HepG2 (cell line): ENCODE data around the gene IQSEC1. TPM values are rescaled to one million over a fixed set of nuclear protein-coding genes. Genes with fewer than 3 reads are reported as not detected.
A peak's percentile ranks its signal among the peaks of the same experiment; 100 is the strongest.

Source experiments
- ATAC-seq: fragments of 200-7000 bp; cut with Tn5 transposase; 3 replicates; pipeline ENCODE4 v1.9.1; 2020; ENCODE audit warnings: mild to moderate bottlenecking, moderate library complexity
- BruUV-seq: library from RNA; stranded (reverse); fragments of 400-500 nt; replicated peaks from 2 replicates; lab custom pipeline; 2021; lab: Mats Ljungman, UMichigan
- CTCF ChIA-PET: fragments of 300-600 bp; formaldehyde crosslinking; extraction: SDS; loops from one replicate; lab custom pipeline; 2021; ENCODE audit warnings: low total read pairs, inconsistent platforms, low intra/inter-chr PET ratio; lab: Yijun Ruan, JAX
- POLR2A ChIA-PET: fragments of 350-600 bp; sonication (Branson Sonifier 250); formaldehyde crosslinking; loops from one replicate; lab custom pipeline; 2020; ENCODE audit warnings: antibody characterized with exemption, inconsistent platforms; lab: Yijun Ruan, JAX
- DNase-seq: peaks from one replicate; pipeline ENCODE4 v3.0.0-alpha.2; 2015; ENCODE audit warnings: low spot score
- FAIRE-seq: peaks from 3 replicates; lab custom pipeline; 2011; peaks lifted over from hg19 to GRCh38; lab: Jason Lieb, UNC
- H2AFZ ChIP-seq: one replicate; pipeline ENCODE4 v1.6.1; 2011; ENCODE audit warnings: low read length, inconsistent platforms
- H3K27ac ChIP-seq: fragments of 300-600 bp; 3 replicates; pipeline ENCODE4 v1.8.0; 2011; ENCODE audit warnings: mixed run types, mild to moderate bottlenecking, mixed read lengths, low read length, inconsistent platforms; ENCODE audit not compliant: insufficient read depth; ENCODE audit errors: extremely low read length
- H3K27me3 ChIP-seq, 2 experiments: fragments of 200-600 bp in 1 of 2; 2 replicates in 1 of 2; 3 replicates in 1 of 2; pipeline versions ENCODE4 v1.6.0 to v1.8.0; 2011; ENCODE audit warnings: low read length in 2 of 2, mild to moderate bottlenecking in 2 of 2, moderate library complexity in 2 of 2, inconsistent platforms in 1 of 2; ENCODE audit not compliant: insufficient read depth in 2 of 2, control insufficient read depth in 1 of 2
- H3K36me3 ChIP-seq, 2 experiments: fragments of 200-600 bp in 1 of 2; replicated peaks in 1 of 2; 2 replicates in 1 of 2; 3 replicates in 1 of 2; pipeline versions ENCODE4 v1.5.1 to v1.8.0; 2011; ENCODE audit warnings: low read length in 2 of 2, inconsistent platforms in 1 of 2; ENCODE audit not compliant: insufficient read depth in 2 of 2, control insufficient read depth in 1 of 2
- H3K4me1 ChIP-seq: 2 replicates; pipeline ENCODE4 v1.5.1; 2012; ENCODE audit warnings: low read length, inconsistent platforms; ENCODE audit not compliant: insufficient read depth
- H3K4me2 ChIP-seq: 2 replicates; pipeline ENCODE4 v1.6.0; 2011; ENCODE audit warnings: low read depth, low read length, inconsistent platforms
- H3K4me3 ChIP-seq, 3 experiments: fragments of 200-600 bp in 1 of 3; sonication (generic), shearing (Covaris generic) in 1 of 3; replicated peaks in 1 of 3; 2 replicates each; pipeline ENCODE4 v1.5.1; 2011 to 2016; ENCODE audit warnings: low read length in 3 of 3, inconsistent platforms in 2 of 3, low read depth in 2 of 3, mild to moderate bottlenecking in 2 of 3, control low read depth in 1 of 3, mixed read lengths in 1 of 3; ENCODE audit not compliant: insufficient read depth in 1 of 3
- H3K79me2 ChIP-seq: one replicate; pipeline ENCODE4 v1.6.1; 2011; ENCODE audit warnings: low read length, inconsistent platforms; ENCODE audit not compliant: insufficient read depth
- H3K9ac ChIP-seq: 2 replicates; pipeline ENCODE4 v1.6.0; 2011; ENCODE audit warnings: mild to moderate bottlenecking, low read depth, low read length, inconsistent platforms; ENCODE audit not compliant: insufficient read depth
- H3K9me3 ChIP-seq: 2 replicates; pipeline ENCODE4 v1.5.1; 2012; ENCODE audit warnings: mild to moderate bottlenecking, low read length
- H4K20me1 ChIP-seq: 2 replicates; pipeline ENCODE4 v1.6.0; 2011; ENCODE audit warnings: inconsistent platforms, mild to moderate bottlenecking, low read length, moderate library complexity; ENCODE audit not compliant: insufficient read depth
- GLI4 ChIP-seq: sonication (generic); formaldehyde crosslinking; IDR thresholded peaks from 2 replicates; pipeline ENCODE4 v1.5.1; 2020; ENCODE audit warnings: missing genetic modification reagents, mild to moderate bottlenecking, moderate library complexity, borderline replicate concordance
- RBM22 ChIP-seq: fragments of 200-400 bp; formaldehyde crosslinking; optimal IDR thresholded peaks from 2 replicates; pipeline ENCODE3; 2017; ENCODE audit warnings: mild to moderate bottlenecking, low read length, moderate library complexity
- ZFP36L2 ChIP-seq: sonication (generic); formaldehyde crosslinking; IDR thresholded peaks from 2 replicates; pipeline ENCODE4 v1.4.0; 2020; ENCODE audit warnings: missing genetic modification reagents
- ZNF558 ChIP-seq: sonication (generic); formaldehyde crosslinking; IDR thresholded peaks from 2 replicates; pipeline ENCODE4 v1.9.0; 2022; ENCODE audit warnings: mild to moderate bottlenecking, missing genetic modification reagents, borderline replicate concordance
- ZNF563 ChIP-seq: sonication (generic); formaldehyde crosslinking; IDR thresholded peaks from 2 replicates; pipeline ENCODE4 v1.8.0; 2022; ENCODE audit warnings: mild to moderate bottlenecking, moderate library complexity, missing genetic modification reagents
- ZNF768 ChIP-seq: sonication (generic); formaldehyde crosslinking; IDR thresholded peaks from 2 replicates; pipeline ENCODE4 v1.4.0; 2020; ENCODE audit warnings: missing genetic modification reagents
- ZNF788 ChIP-seq: sonication (generic); formaldehyde crosslinking; IDR thresholded peaks from 2 replicates; pipeline ENCODE4 v1.5.0; 2020; ENCODE audit warnings: mild to moderate bottlenecking, missing genetic modification reagents, borderline replicate concordance
- WGBS: methylation state at CpG from one replicate; pipeline ENCODE4 v1.1.6; 2017; ENCODE audit warnings: low lambda C conversion rate; 5-methylcytosine and 5-hydroxymethylcytosine counted together
- in situ Hi-C: cut with HindIII; loops from 2 replicates; pipeline ENCODE4 v1.10.0; 2017; ENCODE audit warnings: low pct_unique_long_range_greater_than_20kb; ENCODE audit not compliant: extremely low pct_ligation_motif_present
- intact Hi-C: fragments of 100-400 bp; cut with micrococcal nuclease; formaldehyde crosslinking; loops from one replicate; pipeline ENCODE4 v1.10.0; 2022; ENCODE audit not compliant: unreplicated experiment
- polyA plus RNA-seq, 8 experiments: library from polyadenylated mRNA; depleted of rRNA in 3 of 8; stranded (reverse) in 7 of 8; unstranded in 1 of 8; fragments of >200 nt; fragmentation: Illumina TruSeq in 4 of 8; extraction: Trizol in 4 of 8; gene quantifications; 2 replicates each; pipeline versions ENCODE4 v1.2.1 to v1.2.3, GENCODE V29; 2011 to 2016; ENCODE audit warnings: low read depth in 4 of 8, missing spikeins in 1 of 8, mixed read lengths in 1 of 8; ENCODE audit not compliant: insufficient read depth in 1 of 8
- total RNA-seq, 5 experiments: library from RNA; depleted of rRNA; stranded (reverse); fragments of >200 nt; fragmentation: Illumina TruSeq; extraction: Trizol; gene quantifications; 2 replicates each; pipeline ENCODE4 v1.2.3, GENCODE V29; 2016; ENCODE audit warnings: low read depth in 1 of 5

IQSEC1 gene
- total and polyA plus RNA-seq, 2 of the 13 experiments (the other 11 are each of a cell fraction or from before 2014, with no cell fraction given) = 17.4 to 20.2 TPM

DNA sequence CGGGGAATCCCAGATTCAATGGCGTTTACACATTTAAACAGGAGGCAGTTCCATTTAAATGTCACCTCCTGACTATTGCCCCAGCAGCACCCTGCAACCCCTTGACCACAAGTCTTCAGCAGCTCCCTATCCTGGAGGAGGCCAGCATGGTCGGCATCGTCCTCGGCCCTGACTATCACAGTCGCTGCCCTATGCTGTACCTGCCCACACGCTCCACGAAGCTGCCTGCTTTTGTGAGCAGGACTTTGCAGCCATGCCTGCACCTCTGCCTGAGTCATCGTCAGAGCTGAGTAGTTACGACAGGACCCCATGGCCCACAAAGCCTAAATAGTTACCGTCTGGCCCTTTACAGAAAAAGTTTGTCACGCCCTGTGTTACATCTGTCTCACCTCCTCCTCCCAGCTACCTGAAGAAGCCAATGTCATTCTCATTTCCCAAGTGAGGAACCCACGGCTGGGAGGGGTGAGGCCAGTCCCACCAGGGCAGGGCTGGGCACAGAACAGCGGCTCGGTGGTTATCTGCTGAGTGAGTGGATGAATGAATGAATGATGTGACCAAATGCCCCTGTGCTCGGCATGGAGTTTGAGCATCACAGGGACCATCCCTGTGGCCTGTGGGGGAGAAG, 47.8 kb upstream of the IQSEC1 start:
- no peak for FAIRE-seq
- CTCF ChIA-PET = no interaction called here
- in situ Hi-C loops = no loop called here
- ATAC-seq = no peak
- Histone ChIP-seq H3K4me2 (no peak overlapping the region), H3K9ac (no peak overlapping the region), H3K9me3 (no peaks in the 10 kb centered on the region), H3K36me3 (0 out of 5 replicates have a peak, but pooled peaks cover 0 to under 1% of the 10 kb centered on the region in 2 experiments), H3K27ac (no peak overlapping the region), H4K20me1 (0 out of 2 replicates have a peak, but pooled peaks cover 2% of the 10 kb centered on the region), H3K4me3 (no peak overlapping the region), H3K79me2 (no peaks in the 10 kb centered on the region), H3K4me1 (no peaks in the 10 kb centered on the region), H3K27me3 (no peaks in the 10 kb centered on the region), H2AFZ (no peak overlapping the region)
- DNase-seq = no peak
- intact Hi-C loops = no loop called here
- 98% methylated on average over 12 of the region's 16 CpGs for WGBS
- TF ChIP-seq ZFP36L2 (no peak), GLI4 (CRISPR knock-in tag) (no peak), ZNF558 (CRISPR knock-in tag) (no peak), ZNF788 (CRISPR knock-in tag) (no peak), RBM22 (peak; percentile 8)
- POLR2A ChIA-PET = no interaction called here
- no TSS peak for BruUV-seq

- ChIA-PET POLR2A (no interaction called here), CTCF (no interaction called here)
- H3K9ac ChIP-seq = no peak overlapping the region
- 91% methylated on average over 13 of the region's 14 CpGs for WGBS
- H3K79me2 ChIP-seq = no peaks in the 10 kb centered on the region
- FAIRE-seq (no peak), ATAC-seq (no peak), DNase-seq (no peak)
- intact Hi-C loops = no loop called here
- in situ Hi-C loops = no loop called here
- H4K20me1 ChIP-seq = 0 out of 2 replicates have a peak, but pooled peaks cover 7% of the 10 kb centered on the region
- TF ChIP-seq ZNF563 (no peak), ZNF768 (CRISPR knock-in tag) (peak; percentile 89)
- H3K36me3 ChIP-seq = no peaks in the 10 kb centered on the region
- no peak overlapping the region for H2AFZ ChIP-seq
- no peaks in the 10 kb centered on the region for H3K9me3 ChIP-seq
- no TSS peak for BruUV-seq
- H3K4me1 ChIP-seq = no peaks in the 10 kb centered on the region
- H3K27me3 ChIP-seq = no peaks in the 10 kb centered on the region
- no peak overlapping the region for H3K27ac ChIP-seq
- no peak overlapping the region for H3K4me2 ChIP-seq
- no peak overlapping the region for H3K4me3 ChIP-seq
These were observed 47.2 kb upstream of the IQSEC1 start for GRCh38 chr3:13120289-13120927.
